Stimulated activated naive CD8-positive, alpha-beta T cell treated with anti-CD3 and anti-CD28 coated beads, Interleukin-15, Interleukin-2, amounts not matched to agents 100 ng/mL and 50 ng/mL, for 24 hours (primary cell): ENCODE measurements around the gene TENM3.

ENCODE experiments used
- H3K27ac Mint-ChIP-seq: one replicate; pipeline ENCODE4 v1.8.0; 2021; ENCODE audit warnings: mild to moderate bottlenecking, mixed read lengths
- H3K27me3 Mint-ChIP-seq: one replicate; pipeline ENCODE4 v1.8.0; 2021; ENCODE audit warnings: mixed read lengths
- H3K36me3 Mint-ChIP-seq: one replicate; pipeline ENCODE4 v1.8.0; 2021; ENCODE audit warnings: low read depth, mixed read lengths
- H3K4me1 Mint-ChIP-seq: one replicate; pipeline ENCODE4 v1.8.0; 2021; ENCODE audit warnings: low read depth, mixed read lengths
- H3K4me3 Mint-ChIP-seq: one replicate; pipeline ENCODE4 v1.8.0; 2021; ENCODE audit warnings: mild to moderate bottlenecking, mixed read lengths
- H3K9me3 Mint-ChIP-seq: one replicate; pipeline ENCODE4 v1.8.0; 2021; ENCODE audit warnings: mixed read lengths

TENM3 gene

DNA sequence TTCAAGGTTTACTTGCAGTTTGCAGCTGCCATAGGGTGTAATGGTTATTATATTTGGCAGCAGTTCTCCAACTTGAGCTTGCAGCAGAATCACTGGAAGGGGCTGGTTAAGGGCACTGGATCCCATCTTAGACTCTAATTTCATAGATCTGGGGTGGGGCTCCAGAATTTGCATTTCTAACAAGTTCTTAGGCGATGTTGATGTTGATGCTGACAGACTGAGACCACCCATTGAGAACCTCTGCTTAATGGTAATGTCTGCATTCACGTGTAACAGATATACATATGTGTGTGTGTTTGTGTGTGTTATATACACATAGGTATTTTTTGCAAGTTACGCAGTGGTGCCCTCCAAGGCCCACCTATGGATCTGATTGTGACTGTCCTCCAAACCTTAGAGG lies 13.8 kb downstream of the TENM3 start:
- Mint-ChIP-seq H3K27me3 (no peaks in the 10 kb centered on the region), H3K4me3 (no peak overlapping the region), H3K4me1 (no peaks in the 10 kb centered on the region), H3K27ac (no peak overlapping the region), H3K36me3 (no peaks in the 10 kb centered on the region), H3K9me3 (no peaks in the 10 kb centered on the region)

DNA sequence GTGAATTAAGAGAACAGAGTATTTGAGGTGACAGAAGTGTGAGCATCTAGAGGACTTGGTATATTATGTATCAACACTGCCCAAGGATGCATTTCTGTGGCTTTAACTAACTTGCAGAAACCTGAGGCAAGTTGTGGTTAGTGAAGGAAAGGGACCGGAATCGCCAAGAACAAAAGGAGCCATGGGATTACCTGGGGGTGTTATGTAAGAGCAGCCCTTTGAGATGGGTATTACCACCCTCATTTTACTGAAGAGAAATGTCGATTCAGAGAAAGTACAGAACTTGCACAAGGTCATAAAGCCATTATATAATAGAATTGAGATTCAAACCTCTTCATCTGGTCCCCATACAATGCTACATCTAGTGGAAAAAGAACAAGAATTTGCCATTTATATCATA lies 14.3 kb downstream of the TENM3 start:
- Mint-ChIP-seq H3K9me3 (no peaks in the 10 kb centered on the region), H3K27ac (no peak overlapping the region), H3K4me3 (no peak overlapping the region), H3K4me1 (no peaks in the 10 kb centered on the region), H3K27me3 (no peaks in the 10 kb centered on the region), H3K36me3 (no peaks in the 10 kb centered on the region)

DNA sequence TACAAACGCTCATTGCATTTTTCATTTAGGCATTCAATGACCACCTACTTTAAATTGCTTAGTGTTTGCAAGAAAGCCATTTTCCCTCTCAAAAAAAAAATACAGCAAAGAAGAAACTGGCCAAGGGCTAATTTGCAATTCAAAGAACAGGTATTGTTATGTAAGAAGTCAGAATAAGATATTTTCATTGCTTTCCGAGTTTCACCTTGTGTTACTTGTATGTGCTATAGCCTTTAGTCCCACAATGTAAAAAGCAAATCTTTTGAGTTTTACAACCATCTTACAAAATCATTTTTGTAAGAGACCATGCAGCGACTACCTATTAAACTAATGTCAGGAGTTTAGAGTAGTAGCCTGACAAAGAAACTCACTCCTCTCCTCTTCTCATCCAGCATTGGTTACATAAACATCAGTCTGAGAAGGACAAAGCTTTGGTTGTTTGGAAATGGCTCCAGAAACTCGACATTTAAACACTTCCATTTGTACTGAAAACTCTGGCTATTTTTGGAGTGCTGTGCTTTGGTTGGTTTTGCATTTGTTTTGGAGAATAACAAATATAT lies 15.3 kb downstream of the TENM3 start:
- Mint-ChIP-seq H3K27me3 (no peaks in the 10 kb centered on the region), H3K36me3 (no peaks in the 10 kb centered on the region), H3K4me3 (no peak overlapping the region), H3K9me3 (no peaks in the 10 kb centered on the region), H3K27ac (no peak overlapping the region), H3K4me1 (no peaks in the 10 kb centered on the region)

DNA sequence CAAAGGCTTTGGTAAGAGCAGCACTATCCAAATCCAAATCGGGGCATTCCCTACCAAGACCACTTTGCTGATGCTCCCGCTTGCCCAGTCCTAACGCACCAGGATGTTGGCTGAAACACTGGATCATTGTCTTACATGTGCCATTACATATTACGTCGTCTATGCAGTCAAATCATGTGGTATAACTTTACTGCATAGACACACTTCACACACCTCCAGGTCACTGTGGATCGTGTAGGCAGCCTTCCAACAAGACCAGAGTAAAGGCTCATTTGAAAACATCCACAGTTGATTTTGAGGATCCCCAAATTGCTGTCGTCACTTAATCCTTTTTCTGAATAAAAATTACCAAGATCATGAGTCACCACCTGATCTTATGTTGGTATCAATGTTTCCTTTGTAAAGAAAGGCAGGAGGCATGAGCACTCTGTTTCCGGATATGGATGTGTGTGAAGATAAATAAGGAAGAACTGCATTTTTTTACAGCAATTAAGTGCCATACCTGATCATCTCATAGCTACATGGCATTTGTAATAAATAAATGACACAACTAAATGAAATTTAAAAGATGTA lies 18.5 kb downstream of the TENM3 start:
- Mint-ChIP-seq H3K27ac (no peak overlapping the region), H3K4me1 (no peaks in the 10 kb centered on the region), H3K36me3 (no peaks in the 10 kb centered on the region), H3K27me3 (no peaks in the 10 kb centered on the region), H3K9me3 (no peaks in the 10 kb centered on the region), H3K4me3 (no peak overlapping the region)

DNA sequence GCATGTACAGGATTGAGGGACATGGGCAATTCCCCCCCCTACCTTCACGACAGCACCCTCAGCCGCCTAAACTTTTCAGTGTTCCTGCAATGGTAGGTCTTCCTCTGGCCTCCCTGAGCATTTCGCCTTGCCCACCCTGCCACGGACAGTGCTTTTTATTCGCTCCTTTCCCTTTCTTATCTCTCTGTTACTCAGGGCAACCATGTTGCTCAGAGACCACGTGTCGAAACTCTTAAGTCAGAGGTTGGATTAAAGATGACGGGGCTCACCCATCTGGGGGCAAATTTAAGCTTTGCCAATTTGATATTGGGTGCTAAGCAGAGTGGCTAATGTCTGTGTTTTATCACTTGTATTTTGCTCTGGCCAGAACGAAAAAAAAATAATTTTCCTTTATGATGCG lies 20.4 kb downstream of the TENM3 start:
- Mint-ChIP-seq H3K27ac (no peak overlapping the region), H3K4me1 (no peaks in the 10 kb centered on the region), H3K27me3 (no peaks in the 10 kb centered on the region), H3K9me3 (no peaks in the 10 kb centered on the region), H3K4me3 (no peak overlapping the region), H3K36me3 (no peaks in the 10 kb centered on the region)

DNA sequence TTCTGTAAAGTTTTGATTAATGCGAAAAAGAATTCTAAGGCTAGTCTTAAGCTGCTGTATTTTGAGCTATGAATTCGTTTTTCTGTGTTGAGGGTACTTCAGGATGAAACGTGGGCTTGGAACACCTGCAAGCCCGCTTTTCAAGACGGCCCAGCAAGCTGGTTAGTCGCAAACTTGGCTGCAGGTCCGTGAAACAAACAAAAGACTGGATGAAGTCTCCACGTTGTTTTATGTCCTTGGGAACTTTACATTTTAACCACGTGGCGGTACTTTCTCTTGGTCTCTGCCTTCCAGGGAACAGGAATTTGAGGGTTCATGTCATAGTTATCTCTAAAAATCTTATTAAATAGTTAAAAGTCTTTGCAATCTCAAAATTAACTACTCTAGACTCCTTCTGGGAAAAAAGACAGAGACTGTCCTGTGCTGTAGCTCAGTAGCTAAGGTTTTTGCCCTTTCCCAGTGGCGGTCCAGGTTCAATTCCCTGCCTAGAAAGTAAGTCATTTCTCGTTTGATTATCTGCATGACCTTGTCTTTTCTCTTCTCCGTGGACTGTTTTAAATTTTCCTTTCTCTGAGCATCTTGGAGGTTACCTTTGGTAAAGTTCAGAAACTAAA lies 21.0 kb downstream of the TENM3 start:
- Mint-ChIP-seq H3K9me3 (peaks cover 4% of the 10 kb centered on the region), H3K27me3 (no peaks in the 10 kb centered on the region), H3K27ac (no peak overlapping the region), H3K36me3 (no peaks in the 10 kb centered on the region), H3K4me1 (no peaks in the 10 kb centered on the region), H3K4me3 (no peak overlapping the region)

DNA sequence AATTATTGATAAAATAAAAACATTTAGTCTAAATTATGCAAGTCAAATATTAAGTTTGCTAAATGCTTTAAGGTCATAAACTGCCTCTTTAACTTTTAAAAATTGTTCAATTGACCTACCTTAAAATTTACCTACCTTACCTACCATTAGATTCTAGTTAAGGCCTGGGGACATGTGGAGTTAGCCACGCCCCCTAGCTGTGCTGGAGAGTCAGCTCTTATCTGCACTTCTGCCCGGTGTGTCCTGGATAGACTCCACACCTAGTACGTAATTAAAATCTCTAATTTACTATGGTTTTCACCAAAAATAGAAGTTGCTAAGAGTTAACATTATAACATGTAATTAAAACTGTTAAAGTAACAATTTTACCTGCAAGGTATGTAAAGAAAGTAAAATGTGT lies 22.7 kb downstream of the TENM3 start:
- Mint-ChIP-seq H3K27ac (no peak overlapping the region), H3K4me3 (no peak overlapping the region), H3K9me3 (peaks cover 4% of the 10 kb centered on the region), H3K27me3 (no peaks in the 10 kb centered on the region), H3K36me3 (no peaks in the 10 kb centered on the region), H3K4me1 (no peaks in the 10 kb centered on the region)

DNA sequence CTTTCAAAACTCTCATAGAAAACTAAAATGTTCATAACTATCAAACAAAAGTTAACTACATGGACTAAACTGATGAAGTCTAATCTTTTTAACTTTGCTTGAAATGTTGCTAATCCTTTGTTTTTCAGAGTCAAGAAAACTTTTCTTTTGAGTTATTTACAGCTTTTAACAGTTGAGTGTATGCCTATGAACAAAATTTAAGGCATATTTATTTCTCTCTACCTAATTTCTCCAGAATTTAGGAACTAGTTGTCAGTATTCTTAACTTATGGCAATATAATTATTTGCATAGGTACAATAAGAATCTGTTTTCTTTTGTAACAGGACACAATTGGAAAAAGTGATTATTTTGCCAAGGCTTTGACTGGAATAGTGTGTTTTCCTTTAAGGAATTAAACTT lies 23.8 kb downstream of the TENM3 start:
- no peak overlapping the region for H3K27ac Mint-ChIP-seq

DNA sequence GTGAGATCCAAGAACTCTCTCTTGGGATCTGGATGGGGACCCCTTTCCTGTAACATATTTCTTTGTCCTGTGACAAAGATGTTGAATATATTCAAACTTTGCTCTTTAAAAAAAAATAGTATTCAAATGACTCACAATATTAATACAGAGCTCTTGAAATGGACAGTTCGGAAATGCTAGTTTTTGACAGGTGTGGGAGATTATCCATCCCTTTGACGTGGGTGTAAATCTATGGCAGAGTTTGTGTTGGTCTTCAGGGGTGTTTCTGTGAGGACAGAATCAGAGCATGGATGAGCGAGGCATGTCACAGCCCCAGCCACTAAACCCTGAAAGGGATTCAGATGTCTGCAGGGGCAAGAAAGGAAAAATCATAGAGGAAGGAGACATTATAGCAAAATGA lies 25.8 kb downstream of the TENM3 start:
- H3K27ac Mint-ChIP-seq = no peak overlapping the region
- no peaks in the 10 kb centered on the region for H3K4me1 Mint-ChIP-seq
- H3K9me3 Mint-ChIP-seq = peaks cover 7% of the 10 kb centered on the region
- H3K27me3 Mint-ChIP-seq = no peaks in the 10 kb centered on the region
- H3K36me3 Mint-ChIP-seq = no peaks in the 10 kb centered on the region
- no peak overlapping the region for H3K4me3 Mint-ChIP-seq

More for the DNA sequence above, 23.8 kb downstream of the TENM3 start:
- Mint-ChIP-seq H3K4me3 (no peak overlapping the region), H3K27me3 (no peaks in the 10 kb centered on the region), H3K4me1 (no peaks in the 10 kb centered on the region), H3K9me3 (peaks cover 7% of the 10 kb centered on the region), H3K36me3 (no peaks in the 10 kb centered on the region)

DNA sequence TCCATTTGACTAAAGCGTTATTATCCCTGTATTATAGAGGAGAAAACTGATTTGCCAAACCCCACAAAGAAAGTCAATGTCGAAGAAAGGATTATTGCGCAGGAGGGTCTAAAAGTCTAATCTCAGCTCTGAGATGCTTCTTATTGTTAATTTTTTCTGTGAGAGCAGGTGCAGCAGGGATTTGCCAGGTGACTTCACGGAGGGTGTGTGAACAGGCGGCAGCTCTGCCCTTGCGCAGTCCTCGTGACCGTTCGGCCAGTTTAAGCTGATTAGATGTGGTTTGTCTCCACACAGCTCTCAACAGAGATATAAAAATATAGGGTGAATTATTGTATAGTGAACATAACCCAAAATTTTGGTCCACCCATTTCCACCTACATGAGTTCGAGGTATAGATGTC lies 28.5 kb downstream of the TENM3 start:
- no peaks in the 10 kb centered on the region for H3K27me3 Mint-ChIP-seq
- H3K27ac Mint-ChIP-seq = no peak overlapping the region
- no peaks in the 10 kb centered on the region for H3K4me1 Mint-ChIP-seq
- H3K36me3 Mint-ChIP-seq = no peaks in the 10 kb centered on the region
- H3K4me3 Mint-ChIP-seq = no peak overlapping the region
- H3K9me3 Mint-ChIP-seq = peaks cover 7% of the 10 kb centered on the region

DNA sequence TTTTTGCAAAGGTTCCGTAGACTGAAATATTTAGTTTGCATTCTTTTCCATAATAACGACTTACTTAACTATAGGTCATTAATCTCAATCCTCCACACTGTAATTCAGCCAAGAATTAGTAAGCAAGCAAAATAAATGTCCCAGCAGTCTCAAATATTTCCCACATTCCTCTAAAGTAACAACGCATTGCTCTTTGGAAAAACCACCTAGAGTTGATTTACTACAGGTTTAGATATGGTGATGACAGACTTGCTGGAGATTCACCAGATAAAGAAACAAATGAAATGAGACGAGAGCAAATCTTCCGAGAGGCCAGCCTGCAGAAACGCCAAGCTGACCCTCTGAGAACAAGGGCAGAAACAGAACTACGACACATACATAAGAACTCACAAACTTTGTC lies 28.9 kb downstream of the TENM3 start:
- Mint-ChIP-seq H3K27me3 (no peaks in the 10 kb centered on the region), H3K9me3 (peaks cover 7% of the 10 kb centered on the region), H3K36me3 (no peaks in the 10 kb centered on the region), H3K4me1 (no peaks in the 10 kb centered on the region), H3K4me3 (no peak overlapping the region), H3K27ac (no peak overlapping the region)

DNA sequence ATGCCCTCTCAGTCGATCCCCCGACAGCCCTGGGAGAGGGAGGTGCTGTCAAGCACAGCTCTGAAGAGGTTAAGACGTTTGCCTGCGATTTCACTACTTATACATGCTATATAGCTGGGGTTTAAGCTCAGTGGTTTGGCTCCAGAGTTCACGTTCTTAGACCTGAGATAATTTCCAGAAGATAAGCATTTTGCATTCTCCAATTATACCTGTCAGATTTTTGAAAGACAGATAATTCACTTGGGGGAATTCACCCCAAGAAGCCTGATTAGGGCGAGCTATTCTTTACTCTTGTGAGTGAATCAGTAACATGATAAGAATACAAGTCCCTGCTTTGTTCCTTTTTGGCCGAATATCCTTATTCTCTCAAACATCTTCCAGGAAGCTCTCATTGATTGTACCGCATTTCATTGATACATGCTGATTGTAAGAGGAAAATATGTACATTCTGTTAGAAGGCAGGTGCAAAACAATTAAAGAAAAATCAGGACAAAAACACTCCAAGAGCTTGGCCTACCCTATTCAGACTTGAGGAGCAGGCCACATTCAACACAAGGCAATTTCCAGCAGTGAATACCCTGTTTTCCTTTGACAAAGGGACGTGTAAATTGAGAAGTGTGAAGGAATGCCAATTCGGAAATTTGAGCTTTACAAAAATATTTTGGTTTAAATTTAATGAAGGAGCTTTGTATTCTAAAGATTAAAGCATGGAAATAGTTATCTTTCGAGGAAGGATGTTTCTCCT lies 30.2 kb downstream of the TENM3 start:
- Mint-ChIP-seq H3K27me3 (no peaks in the 10 kb centered on the region), H3K36me3 (no peaks in the 10 kb centered on the region), H3K9me3 (peaks cover 7% of the 10 kb centered on the region), H3K27ac (no peak overlapping the region), H3K4me1 (no peaks in the 10 kb centered on the region), H3K4me3 (no peak overlapping the region)

DNA sequence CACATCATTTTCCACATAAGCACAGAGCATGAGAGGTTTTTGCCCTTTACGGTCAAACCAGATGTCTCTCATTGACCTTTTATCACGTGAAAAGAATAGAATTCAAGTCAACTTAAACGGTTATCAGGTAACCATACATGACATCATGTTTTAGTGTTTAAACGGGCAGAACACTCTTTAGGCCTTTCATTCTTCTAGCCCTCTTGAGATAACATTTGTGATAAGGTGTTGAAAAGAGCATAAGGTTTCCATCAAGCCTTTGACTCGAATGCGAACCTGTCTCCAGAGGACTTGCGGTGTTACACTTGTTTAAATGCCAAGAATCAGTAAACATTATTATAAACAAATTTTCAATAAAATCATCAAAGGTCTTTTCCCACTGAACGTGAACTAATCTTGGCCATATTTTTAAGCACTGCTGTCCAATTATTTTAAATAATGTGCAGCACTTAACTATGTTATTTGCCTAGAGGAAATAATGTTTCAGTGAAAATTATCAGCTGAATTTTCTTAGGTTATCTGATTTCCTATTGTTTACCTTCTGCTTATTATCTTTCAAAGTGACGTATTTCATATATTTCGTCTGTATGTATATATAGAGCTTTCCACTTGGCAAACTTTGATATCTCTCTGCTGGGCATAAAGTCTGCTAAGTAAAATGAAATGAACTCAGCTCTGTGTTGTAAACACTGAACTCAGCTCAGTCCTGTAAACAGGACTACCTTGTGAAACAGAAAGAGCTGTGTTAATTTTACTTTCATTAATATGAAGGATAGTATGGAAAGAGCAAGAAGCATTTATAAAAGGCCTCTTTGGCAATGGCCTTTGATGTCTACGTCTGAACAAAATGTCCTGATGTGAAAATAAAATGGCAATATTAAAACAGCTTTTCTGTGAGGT lies 33.3 kb downstream of the TENM3 start:
- no peaks in the 10 kb centered on the region for H3K4me1 Mint-ChIP-seq
- no peaks in the 10 kb centered on the region for H3K27me3 Mint-ChIP-seq
- H3K27ac Mint-ChIP-seq = no peak overlapping the region
- no peak overlapping the region for H3K4me3 Mint-ChIP-seq
- peaks cover 2% of the 10 kb centered on the region for H3K9me3 Mint-ChIP-seq
- no peaks in the 10 kb centered on the region for H3K36me3 Mint-ChIP-seq

DNA sequence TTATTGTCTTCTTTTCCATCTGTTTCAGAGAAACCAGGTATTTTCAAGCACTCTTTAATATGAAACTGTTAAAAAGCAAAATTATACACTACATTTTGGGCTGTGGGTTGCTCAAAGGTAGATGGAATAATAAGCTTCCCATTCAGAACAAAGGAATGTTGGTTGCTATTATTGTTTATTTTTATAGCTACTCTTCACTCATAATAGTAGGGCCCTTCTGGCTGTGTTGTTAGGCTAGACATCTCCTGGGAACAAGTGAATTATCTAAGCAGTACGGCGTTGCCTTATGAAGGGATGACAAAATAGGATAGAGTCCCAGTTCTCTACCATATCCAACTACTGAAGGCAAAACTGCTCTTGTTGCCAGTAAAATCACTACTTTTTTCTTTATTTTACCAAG lies 34.2 kb downstream of the TENM3 start:
- H3K4me1 Mint-ChIP-seq = no peaks in the 10 kb centered on the region
- no peaks in the 10 kb centered on the region for H3K9me3 Mint-ChIP-seq
- no peaks in the 10 kb centered on the region for H3K36me3 Mint-ChIP-seq
- no peaks in the 10 kb centered on the region for H3K27me3 Mint-ChIP-seq
- H3K4me3 Mint-ChIP-seq = no peak overlapping the region
- H3K27ac Mint-ChIP-seq = no peak overlapping the region

DNA sequence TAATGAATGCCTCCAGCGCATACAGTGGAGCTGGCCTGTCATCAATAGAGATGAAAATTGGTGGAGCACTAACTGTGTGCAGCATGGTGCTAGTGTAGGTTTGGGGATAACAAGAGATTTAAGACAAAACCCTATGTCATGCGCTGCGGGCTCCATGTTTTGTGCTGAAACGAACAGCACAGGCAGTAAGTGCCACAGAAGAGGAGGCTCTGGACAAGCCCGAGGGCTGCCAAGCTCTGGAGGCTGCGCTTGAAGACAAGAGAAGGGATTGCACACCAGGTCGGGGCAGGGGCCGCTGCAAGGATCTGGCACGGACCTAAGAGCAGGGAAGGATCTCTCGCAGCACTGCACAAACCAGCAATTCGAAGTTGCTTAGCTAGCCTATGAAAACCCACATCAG lies 35.5 kb downstream of the TENM3 start:
- Mint-ChIP-seq H3K36me3 (no peaks in the 10 kb centered on the region), H3K27me3 (no peaks in the 10 kb centered on the region), H3K4me3 (no peak overlapping the region)

More for the DNA sequence above, 35.5 kb downstream of the TENM3 start:
- no peaks in the 10 kb centered on the region for H3K9me3 Mint-ChIP-seq
- H3K27ac Mint-ChIP-seq = no peak overlapping the region
- no peaks in the 10 kb centered on the region for H3K4me1 Mint-ChIP-seq
